GM23338 (cell line): ENCODE measurements around the gene EHMT2. TPM values are rescaled to one million over a fixed set of nuclear protein-coding genes. Genes with fewer than 3 reads are reported as not detected.
A peak's percentile ranks its signal among the peaks of the same experiment; 100 is the strongest.

Experiments
- ATAC-seq: fragments of 200-7000 bp; cut with Tn5 transposase; 3 replicates; pipeline ENCODE4 v1.9.1; 2020
- DNase-seq: peaks from one replicate; pipeline ENCODE4 v3.0.0-alpha.2; 2015; ENCODE audit warnings: low spot score
- H2AFZ ChIP-seq: fragments of 200-600 bp; sonication (generic); 2 replicates; pipeline ENCODE4 v1.8.0; 2016; ENCODE audit warnings: antibody characterized with exemption, mild to moderate bottlenecking, moderate library complexity
- H3F3A ChIP-seq: fragments of 200-600 bp; sonication (generic); replicated peaks from 2 replicates; pipeline ENCODE4 v1.8.0; 2017; ENCODE audit warnings: antibody characterized with exemption, mixed run types, low read depth
- H3K27ac ChIP-seq: fragments of 200-600 bp; sonication (generic); 2 replicates; pipeline ENCODE4 v1.6.1; 2016; ENCODE audit warnings: low read depth
- H3K27me3 ChIP-seq: fragments of 200-600 bp; sonication (generic); 2 replicates; pipeline ENCODE4 v1.8.0; 2016; ENCODE audit warnings: mild to moderate bottlenecking, mixed run types, moderate library complexity; ENCODE audit not compliant: insufficient read depth
- H3K36me3 ChIP-seq: fragments of 200-600 bp; sonication (generic); 2 replicates; pipeline ENCODE4 v1.8.0; 2016; ENCODE audit warnings: mild to moderate bottlenecking; ENCODE audit not compliant: insufficient read depth
- H3K4me1 ChIP-seq: fragments of 200-600 bp; sonication (generic); 2 replicates; pipeline ENCODE4 v1.8.0; 2016; ENCODE audit warnings: mild to moderate bottlenecking, moderate library complexity; ENCODE audit not compliant: insufficient read depth
- H3K4me2 ChIP-seq: fragments of 200-600 bp; sonication (generic); 2 replicates; pipeline ENCODE4 v1.7.1; 2017; ENCODE audit warnings: mixed run types
- H3K4me3 ChIP-seq: fragments of 200-600 bp; sonication (generic); 2 replicates; pipeline ENCODE4 v1.6.1; 2016; ENCODE audit warnings: mixed run types
- H3K79me2 ChIP-seq: fragments of 200-600 bp; sonication (generic); replicated peaks from 2 replicates; pipeline ENCODE4 v1.8.0; 2017; ENCODE audit warnings: mild to moderate bottlenecking; ENCODE audit not compliant: insufficient read depth
- H3K9me2 ChIP-seq: fragments of 200-600 bp; sonication (generic); 2 replicates; pipeline ENCODE4 v1.8.0; 2017; ENCODE audit not compliant: insufficient read depth
- H4K20me1 ChIP-seq: fragments of 200-600 bp; sonication (generic); replicated peaks from 2 replicates; pipeline ENCODE4 v1.8.0; 2017; ENCODE audit warnings: mild to moderate bottlenecking; ENCODE audit not compliant: insufficient read depth
- H3K27ac Mint-ChIP-seq: 2 replicates; pipeline ENCODE4 v1.8.0; 2020; ENCODE audit warnings: inconsistent platforms, mild to moderate bottlenecking, moderate library complexity, mixed read lengths
- H3K27me3 Mint-ChIP-seq: 3 replicates; pipeline ENCODE4 v1.8.0; 2022; ENCODE audit warnings: low read depth, mild to moderate bottlenecking, moderate library complexity, mixed read lengths, inconsistent platforms; ENCODE audit not compliant: insufficient read depth, poor library complexity
- H3K36me3 Mint-ChIP-seq: 3 replicates; pipeline ENCODE4 v1.8.0; 2021; ENCODE audit warnings: low read depth, mild to moderate bottlenecking, inconsistent platforms, moderate library complexity, mixed read lengths
- H3K4me1 Mint-ChIP-seq: 3 replicates; pipeline ENCODE4 v1.8.0; 2020; ENCODE audit warnings: mild to moderate bottlenecking, inconsistent platforms, mixed read lengths
- H3K4me3 Mint-ChIP-seq: 3 replicates; pipeline ENCODE4 v1.8.0; 2021; ENCODE audit warnings: moderate library complexity, mild to moderate bottlenecking, inconsistent platforms, mixed read lengths
- H3K9me3 Mint-ChIP-seq: 3 replicates; pipeline ENCODE4 v1.8.0; 2020; ENCODE audit warnings: moderate library complexity, mild to moderate bottlenecking, inconsistent platforms, mixed read lengths
- CREB1 ChIP-seq: fragments of 250-450 bp; sonication (Bioruptor Pico); IDR thresholded peaks from 2 replicates; pipeline ENCODE4 v1.5.0; 2020; ENCODE audit warnings: low read depth, mild to moderate bottlenecking, moderate library complexity
- CTCF ChIP-seq, 2 experiments: fragments of 200-600 bp in 1 of 2; sonication (generic) in 1 of 2; conservative IDR thresholded peaks; 2 replicates each; pipeline versions ENCODE4 v1.5.1 to v1.6.1; 2016 to 2017; ENCODE audit warnings: antibody characterized with exemption in 2 of 2, low read depth in 2 of 2, mild to moderate bottlenecking in 2 of 2, moderate library complexity in 1 of 2
- EZH2 ChIP-seq: fragments of 200-600 bp; sonication (generic); IDR thresholded peaks from one replicate; pipeline ENCODE4 v1.8.0; 2017; ENCODE audit warnings: antibody characterized with exemption, mild to moderate bottlenecking, low read depth; ENCODE audit not compliant: unreplicated experiment
- EZH2phosphoT487 ChIP-seq: fragments of 200-600 bp; sonication (generic); IDR thresholded peaks from one replicate; pipeline ENCODE4 v1.8.1; 2018; ENCODE audit warnings: antibody characterized with exemption; ENCODE audit not compliant: unreplicated experiment
- NANOG ChIP-seq: IDR thresholded peaks from 2 replicates; pipeline ENCODE4 v1.6.1; 2016; ENCODE audit warnings: antibody characterized with exemption, borderline replicate concordance
- STAT1 ChIP-seq: IDR thresholded peaks from one replicate; pipeline ENCODE4 v1.6.1; 2016; ENCODE audit warnings: antibody characterized with exemption; ENCODE audit not compliant: unreplicated experiment
- ZNF331 ChIP-seq: fragments of 250-450 bp; sonication (Bioruptor Pico); IDR thresholded peaks from 2 replicates; pipeline ENCODE4 v1.5.0; 2020; ENCODE audit warnings: low read depth, mild to moderate bottlenecking, moderate library complexity
- polyA plus RNA-seq: library from polyadenylated mRNA; unstranded; fragments of >200 nt; fragmentation: Nextera tagmentation; extraction: Ambion mirVana; gene quantifications from 2 replicates; pipeline ENCODE4 v1.2.1, GENCODE V29; 2016
- total RNA-seq: library from RNA; depleted of rRNA; stranded (reverse); fragments of >200 nt; shearing (Covaris generic); gene quantifications from 2 replicates; pipeline ENCODE4 v1.2.3, GENCODE V29; 2014
- TF ChIP-seq, protein P1 (sequence below): IDR thresholded peaks from one replicate; pipeline ENCODE4 v1.6.1; 2018; ENCODE audit warnings: antibody characterized with exemption; ENCODE audit not compliant: unreplicated experiment

Gene EHMT2
- total and polyA plus RNA-seq, 2 experiments from 2014 or later, result 113 to 193 TPM

DNA sequence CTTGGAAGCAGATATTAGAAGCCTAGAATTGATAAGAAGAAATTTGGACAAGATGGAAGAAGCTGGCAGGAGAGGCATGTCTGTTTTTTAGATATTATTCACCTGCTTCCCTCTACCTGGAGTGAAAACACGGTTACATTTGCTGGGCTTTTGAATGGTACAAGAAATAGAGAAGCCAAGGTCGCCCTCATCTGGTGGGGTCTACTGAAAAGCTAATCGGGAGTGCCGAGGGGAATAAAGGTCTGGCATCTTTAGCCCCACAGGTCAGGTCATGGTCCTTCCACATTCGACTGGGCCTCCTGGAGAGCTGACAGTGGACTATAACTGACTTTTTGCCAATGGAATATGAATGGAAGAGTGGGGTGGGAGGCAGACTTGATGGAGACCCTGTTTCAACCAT lies 25.4 kb upstream of the EHMT2 start:
- H3K4me3 Mint-ChIP-seq, result no peak overlapping the region; the same call in 2 of the 3 replicates
- H3K4me1 Mint-ChIP-seq, result peaks cover 3% of the 10 kb centered on the region; the same call in 2 of the 3 replicates
- H3K4me3 ChIP-seq, result no peak overlapping the region
- no peaks in the 10 kb centered on the region for H4K20me1 ChIP-seq
- H3K27ac Mint-ChIP-seq, result no peak overlapping the region
- no peaks in the 10 kb centered on the region for H3K27me3 ChIP-seq
- H3K27me3 Mint-ChIP-seq, result peaks cover 5% of the 10 kb centered on the region
- H3K36me3 ChIP-seq, result no peaks in the 10 kb centered on the region
- H2AFZ ChIP-seq, result no peak overlapping the region
- no peak overlapping the region for H3K27ac ChIP-seq
- H3K4me2 ChIP-seq, result no peak overlapping the region
- no peaks in the 10 kb centered on the region for H3K9me2 ChIP-seq
- peak; percentile 92 for ATAC-seq
- no peaks in the 10 kb centered on the region for H3K79me2 ChIP-seq
- no peaks in the 10 kb centered on the region for H3K36me3 Mint-ChIP-seq
- TF ChIP-seq CREB1 (CRISPR knock-in tag), result no peak
- peak; percentile 61 to 76 for TF ChIP-seq CTCF (conservative IDR thresholded peaks at IDR 0.05; ENCODE audit: low read depth in 2 of 2)
- no peaks in the 10 kb centered on the region for H3K4me1 ChIP-seq
- no peaks in the 10 kb centered on the region for H3F3A ChIP-seq
- no peaks in the 10 kb centered on the region for H3K9me3 Mint-ChIP-seq
- DNase-seq, result peak; percentile 69

DNA sequence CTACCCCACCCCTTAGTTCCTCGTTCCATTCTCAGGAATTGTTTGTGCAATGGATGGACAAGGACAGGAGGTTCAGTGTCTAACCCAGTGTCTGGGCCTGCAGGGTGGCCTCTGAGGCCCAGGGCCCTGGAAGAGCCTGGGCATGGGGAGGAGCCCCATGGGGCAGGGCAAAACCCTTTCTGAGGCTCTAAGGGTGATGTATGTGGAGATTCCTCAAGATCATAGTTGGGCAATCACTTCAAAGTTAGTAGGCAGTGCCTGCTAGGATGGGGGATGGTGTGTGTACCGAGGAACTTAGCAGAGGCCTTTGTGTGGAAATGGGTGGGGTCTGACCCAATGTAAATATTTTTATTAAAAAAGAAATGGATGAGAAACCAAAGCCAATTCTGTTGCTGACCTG lies 23.3 kb upstream of the EHMT2 start:
- ATAC-seq, result no peak
- Histone ChIP-seq H3K27ac (no peak overlapping the region), H3K9me2 (no peaks in the 10 kb centered on the region), H3K79me2 (no peaks in the 10 kb centered on the region), H3F3A (no peaks in the 10 kb centered on the region), H3K4me2 (no peak overlapping the region), H3K4me1 (no peaks in the 10 kb centered on the region), H3K27me3 (no peaks in the 10 kb centered on the region), H2AFZ (no peak overlapping the region), H3K4me3 (no peak overlapping the region), H4K20me1 (no peaks in the 10 kb centered on the region), H3K36me3 (no peaks in the 10 kb centered on the region)
- H3K27me3 Mint-ChIP-seq, result peaks cover 6% of the 10 kb centered on the region
- H3K27ac Mint-ChIP-seq, result no peak overlapping the region
- H3K36me3 Mint-ChIP-seq, result no peaks in the 10 kb centered on the region
- H3K4me3 Mint-ChIP-seq, result no peak overlapping the region
- no peaks in the 10 kb centered on the region for H3K9me3 Mint-ChIP-seq
- H3K4me1 Mint-ChIP-seq, result no peaks in the 10 kb centered on the region; the same call in 2 of the 3 replicates
- DNase-seq, result no peak
- TF ChIP-seq EZH2 (no peak), ZNF331 (CRISPR knock-in tag) (no peak), NANOG (no peak), STAT1 (no peak), CREB1 (CRISPR knock-in tag) (no peak), CTCF (conservative IDR thresholded peaks at IDR 0.05; ENCODE audit: low read depth in 2 of 2) (no peak), EZH2phosphoT487 (no peak)
- TF ChIP-seq, protein P1, sequence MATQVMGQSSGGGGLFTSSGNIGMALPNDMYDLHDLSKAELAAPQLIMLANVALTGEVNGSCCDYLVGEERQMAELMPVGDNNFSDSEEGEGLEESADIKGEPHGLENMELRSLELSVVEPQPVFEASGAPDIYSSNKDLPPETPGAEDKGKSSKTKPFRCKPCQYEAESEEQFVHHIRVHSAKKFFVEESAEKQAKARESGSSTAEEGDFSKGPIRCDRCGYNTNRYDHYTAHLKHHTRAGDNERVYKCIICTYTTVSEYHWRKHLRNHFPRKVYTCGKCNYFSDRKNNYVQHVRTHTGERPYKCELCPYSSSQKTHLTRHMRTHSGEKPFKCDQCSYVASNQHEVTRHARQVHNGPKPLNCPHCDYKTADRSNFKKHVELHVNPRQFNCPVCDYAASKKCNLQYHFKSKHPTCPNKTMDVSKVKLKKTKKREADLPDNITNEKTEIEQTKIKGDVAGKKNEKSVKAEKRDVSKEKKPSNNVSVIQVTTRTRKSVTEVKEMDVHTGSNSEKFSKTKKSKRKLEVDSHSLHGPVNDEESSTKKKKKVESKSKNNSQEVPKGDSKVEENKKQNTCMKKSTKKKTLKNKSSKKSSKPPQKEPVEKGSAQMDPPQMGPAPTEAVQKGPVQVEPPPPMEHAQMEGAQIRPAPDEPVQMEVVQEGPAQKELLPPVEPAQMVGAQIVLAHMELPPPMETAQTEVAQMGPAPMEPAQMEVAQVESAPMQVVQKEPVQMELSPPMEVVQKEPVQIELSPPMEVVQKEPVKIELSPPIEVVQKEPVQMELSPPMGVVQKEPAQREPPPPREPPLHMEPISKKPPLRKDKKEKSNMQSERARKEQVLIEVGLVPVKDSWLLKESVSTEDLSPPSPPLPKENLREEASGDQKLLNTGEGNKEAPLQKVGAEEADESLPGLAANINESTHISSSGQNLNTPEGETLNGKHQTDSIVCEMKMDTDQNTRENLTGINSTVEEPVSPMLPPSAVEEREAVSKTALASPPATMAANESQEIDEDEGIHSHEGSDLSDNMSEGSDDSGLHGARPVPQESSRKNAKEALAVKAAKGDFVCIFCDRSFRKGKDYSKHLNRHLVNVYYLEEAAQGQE, result no peak
